SK-N-MC (cell line): ENCODE measurements around the gene TMEM221.

ENCODE experiments used
- EZH2 ChIP-seq: fragments of 200-600 bp; sonication (generic); IDR thresholded peaks from one replicate; pipeline ENCODE4 v1.6.1; 2017; ENCODE audit warnings: antibody characterized with exemption
- FOXP2 ChIP-seq: optimal IDR thresholded peaks from 2 replicates; pipeline ENCODE3; 2011; ENCODE audit warnings: mild to moderate bottlenecking, moderate library complexity; ENCODE audit not compliant: insufficient read depth; ENCODE audit errors: extremely low read length, control extremely low read depth
- POLR2AphosphoS5 ChIP-seq: IDR thresholded peaks from 2 replicates; pipeline ENCODE4 v1.6.1; 2012; ENCODE audit warnings: mild to moderate bottlenecking, low read depth, low read length, borderline replicate concordance

DNA sequence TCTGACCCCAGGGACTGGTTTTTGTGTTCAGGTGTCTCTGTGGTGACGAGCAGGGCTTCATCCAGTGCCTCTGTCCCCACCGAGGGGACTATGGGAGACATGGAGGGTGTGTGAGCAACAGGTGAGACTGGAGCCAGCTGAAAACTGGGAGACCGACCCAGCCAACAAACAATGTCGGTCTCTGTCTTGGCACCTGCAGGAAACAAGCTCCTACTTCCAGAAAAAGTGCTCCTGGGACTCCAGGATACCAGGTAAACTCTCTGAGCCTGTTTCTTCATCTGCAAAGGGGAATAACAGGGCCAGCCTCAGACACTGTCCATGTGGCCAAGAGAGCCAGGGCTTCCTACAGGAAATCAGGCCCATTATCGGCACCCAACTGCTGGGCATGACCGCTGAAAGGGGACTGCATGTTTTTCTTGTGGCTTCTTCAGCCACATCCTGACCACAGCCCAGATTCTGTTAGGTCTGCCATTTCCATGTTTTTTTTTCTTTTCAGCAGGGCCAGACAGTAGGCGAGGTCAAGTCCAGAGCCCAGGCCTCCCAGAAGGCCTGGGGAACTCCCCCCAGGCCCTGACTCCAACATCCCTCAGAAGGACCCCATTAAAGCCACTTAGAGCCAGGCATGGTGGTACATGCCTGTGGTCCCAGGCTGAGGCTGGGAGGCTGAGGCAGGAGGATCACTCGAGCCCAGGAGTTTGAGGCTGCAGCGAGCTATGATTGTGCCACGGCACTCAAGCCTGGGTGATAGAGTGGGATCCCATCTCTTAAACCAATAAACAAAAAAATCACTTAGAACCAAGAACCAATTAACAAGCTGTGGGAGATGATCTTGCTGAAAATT, 42.2 kb downstream of the TMEM221 start:
- TF ChIP-seq POLR2AphosphoS5 (no peak), FOXP2 (no peak), EZH2 (no peak)
